GM19023 (cell line): ENCODE measurements around the gene RPTOR.

Experiments
- ATAC-seq: cut with Tn5 transposase; IDR thresholded peaks from one replicate; pipeline ENCODE4 v1.9.1; 2021; ENCODE audit warnings: mild to moderate bottlenecking, moderate library complexity; ENCODE audit not compliant: unreplicated experiment

Gene RPTOR

DNA sequence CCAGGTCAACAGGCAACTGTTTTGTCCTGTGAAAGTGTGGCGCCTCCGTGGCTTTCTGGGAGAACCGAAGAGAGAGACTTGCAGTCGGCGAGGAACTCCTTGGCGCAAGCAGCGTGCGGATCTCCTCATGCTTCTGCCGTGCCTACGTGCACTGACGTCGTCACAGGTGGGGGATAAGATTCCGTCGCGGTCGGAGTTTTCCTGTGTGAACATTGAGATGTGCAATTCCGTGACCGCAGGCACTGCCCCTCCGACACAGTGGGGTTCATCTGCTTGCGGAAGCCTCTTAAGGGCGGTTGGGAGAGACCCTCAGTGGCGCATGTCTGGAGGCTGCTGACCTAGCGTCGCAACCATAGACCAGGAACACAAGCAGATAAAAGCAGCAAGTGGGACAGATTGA lies 234.7 kb downstream of the RPTOR start:
- no peak for ATAC-seq

DNA sequence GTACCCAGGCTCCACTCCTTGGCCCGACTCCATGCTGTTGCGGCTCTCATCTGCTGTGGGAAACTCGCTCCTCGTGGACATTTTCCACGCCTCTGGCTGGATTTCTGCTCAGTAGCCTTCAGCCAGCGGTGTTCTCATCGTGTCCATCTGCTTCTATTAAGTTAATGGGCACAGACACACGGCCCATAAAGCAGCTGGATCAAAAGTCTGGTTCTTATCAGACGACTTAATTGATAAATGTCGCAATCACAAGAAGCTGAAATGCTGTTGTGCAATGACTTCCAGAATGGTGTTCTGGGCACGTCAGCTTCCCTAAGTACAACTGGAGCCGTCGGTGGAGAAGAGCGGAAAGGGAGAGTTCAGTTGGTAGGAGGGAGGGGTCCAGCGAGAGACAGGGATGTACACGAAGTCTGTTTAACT lies 235.3 kb downstream of the RPTOR start:
- ATAC-seq: no peak

DNA sequence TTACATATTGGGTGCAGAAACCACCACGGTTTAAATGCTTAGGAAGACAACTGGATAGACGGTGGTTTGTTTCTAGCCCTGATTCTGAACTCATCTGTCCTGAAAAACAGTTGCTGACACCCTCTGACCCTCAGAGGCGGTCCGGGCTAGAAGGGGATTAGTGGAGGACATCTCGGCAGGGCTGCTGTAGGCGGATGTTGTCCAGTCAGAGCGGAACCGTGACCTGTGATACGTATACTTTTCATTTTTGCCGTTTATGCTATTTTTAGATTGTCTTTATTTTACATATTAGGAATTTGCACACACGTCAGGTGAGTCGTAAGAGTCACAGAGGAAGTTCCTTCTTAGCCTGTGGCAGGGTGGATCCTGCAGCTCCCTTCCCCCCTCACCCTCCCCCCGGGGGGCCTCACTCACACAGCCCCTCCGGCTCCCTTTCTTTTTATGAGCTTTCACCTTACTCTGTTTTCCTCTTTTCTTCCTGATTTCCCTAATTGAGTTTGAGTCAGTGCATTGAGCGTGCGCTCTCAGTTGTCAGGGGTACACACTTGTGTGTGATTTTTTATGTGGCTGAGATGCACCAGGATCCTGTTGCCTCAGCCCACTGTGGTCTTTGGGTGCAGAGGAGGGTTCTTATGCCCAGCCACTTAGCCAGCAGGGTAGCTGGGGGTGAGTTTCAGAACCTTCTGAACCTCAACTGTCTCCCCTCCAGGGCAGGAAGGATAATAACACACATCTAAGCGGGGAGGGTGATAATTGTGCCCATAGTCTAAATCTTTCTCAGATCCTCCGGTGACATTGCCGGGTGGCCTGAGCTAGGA lies 236.0 kb downstream of the RPTOR start:
- no peak for ATAC-seq

DNA sequence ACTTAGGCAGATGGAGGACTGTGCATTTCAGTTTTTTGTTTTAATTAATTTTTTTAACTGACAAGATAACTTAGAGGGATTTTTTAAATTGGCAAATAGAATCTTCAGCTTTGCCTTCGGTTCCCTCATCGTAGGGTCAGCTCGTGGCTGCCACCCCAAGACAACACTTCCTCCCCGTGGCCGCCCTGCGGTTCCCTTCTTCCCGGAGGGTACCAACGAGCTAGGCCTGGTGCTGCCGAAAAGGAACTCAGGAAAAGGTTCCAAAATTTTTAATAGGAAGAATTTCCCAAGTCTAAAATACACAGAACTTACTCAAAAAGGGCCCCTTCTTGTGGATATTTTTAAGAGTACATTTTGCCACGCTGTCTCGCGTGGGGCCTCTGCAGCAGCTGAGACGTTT lies 236.6 kb downstream of the RPTOR start:
- ATAC-seq: no peak

DNA sequence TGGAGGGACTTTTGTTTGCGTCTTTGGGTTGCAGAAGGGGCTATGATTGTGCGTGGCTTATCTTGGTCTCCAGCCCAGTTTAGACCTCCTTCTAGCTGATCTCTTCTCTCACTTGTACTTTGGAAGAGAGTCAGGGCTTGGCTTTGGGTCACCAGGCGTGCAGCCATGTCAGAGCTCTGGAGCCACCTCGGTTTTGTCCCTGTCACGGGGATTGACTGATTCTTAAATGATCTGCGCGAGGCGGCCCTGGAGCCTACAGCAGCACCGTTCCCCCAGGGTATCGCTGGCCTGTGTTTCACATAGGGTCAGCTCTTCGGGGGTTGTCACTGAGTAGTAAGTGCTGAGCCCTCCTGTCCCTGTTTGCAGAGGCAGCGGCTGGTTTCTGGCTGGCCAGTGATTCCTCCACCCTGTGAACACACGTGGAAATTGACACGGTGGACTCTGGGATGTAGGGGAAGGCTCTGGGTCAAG lies 237.2 kb downstream of the RPTOR start:
- ATAC-seq: no peak

DNA sequence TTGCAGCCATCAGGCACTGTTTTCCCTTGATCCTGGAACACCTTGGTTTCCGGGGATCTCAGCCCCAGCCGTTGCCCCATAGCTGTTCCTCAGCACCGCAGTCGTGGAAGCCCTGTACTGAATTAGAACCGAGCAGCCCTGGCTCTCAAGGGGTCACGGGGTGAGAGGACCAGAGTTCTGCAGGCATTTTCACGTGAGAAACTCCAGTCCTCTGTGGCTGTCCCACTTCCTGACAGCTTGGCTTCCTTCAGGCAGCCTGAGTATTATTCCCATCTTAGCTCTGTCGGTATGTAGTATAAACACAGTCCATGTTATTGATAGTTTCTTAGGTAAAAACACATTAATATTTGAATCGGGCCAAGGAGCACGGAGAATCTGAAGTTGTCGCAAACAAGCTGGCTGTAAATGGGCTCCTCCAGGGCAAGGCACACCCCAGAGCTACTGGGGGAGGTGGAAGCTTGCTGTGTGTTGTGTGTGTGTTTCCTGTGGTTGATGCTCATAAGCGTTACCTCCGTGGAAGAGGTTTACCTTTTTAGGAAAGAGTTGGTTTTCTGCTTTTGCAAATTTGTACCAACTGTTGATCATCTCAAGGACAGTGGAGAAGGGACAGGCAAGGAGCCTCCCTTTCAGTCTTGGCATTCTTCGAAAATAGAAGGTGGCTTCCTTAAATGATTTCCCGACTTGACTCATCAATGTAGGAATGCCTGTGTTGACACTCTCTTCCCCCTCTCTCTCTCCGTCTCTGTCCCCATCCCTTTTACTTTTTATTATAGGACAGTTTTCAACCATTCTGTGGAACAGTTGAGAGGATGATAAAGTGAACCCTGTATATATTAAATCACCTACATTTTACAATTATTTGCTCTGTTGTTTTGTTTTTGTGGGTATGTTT lies 238.1 kb downstream of the RPTOR start:
- ATAC-seq: no peak

DNA sequence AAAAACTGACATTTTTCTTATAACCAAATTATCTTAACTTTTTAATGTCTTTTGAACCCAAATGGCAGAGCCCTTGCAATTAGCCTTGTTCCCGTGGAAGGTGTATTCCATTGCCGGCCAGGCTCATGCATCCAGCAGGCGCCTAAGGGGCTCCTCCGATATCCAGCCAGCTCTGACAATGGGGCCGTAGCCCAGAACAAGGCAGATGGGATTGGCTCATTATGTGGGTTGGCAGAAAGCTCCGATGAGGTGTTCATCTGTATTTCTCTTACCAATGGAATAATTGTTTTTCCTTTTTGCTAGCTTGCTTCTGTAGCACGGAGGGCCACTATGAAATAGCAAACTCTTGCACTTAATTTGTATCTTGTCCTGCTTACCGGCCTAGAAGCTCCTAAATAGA lies 238.8 kb downstream of the RPTOR start:
- ATAC-seq: no peak

DNA sequence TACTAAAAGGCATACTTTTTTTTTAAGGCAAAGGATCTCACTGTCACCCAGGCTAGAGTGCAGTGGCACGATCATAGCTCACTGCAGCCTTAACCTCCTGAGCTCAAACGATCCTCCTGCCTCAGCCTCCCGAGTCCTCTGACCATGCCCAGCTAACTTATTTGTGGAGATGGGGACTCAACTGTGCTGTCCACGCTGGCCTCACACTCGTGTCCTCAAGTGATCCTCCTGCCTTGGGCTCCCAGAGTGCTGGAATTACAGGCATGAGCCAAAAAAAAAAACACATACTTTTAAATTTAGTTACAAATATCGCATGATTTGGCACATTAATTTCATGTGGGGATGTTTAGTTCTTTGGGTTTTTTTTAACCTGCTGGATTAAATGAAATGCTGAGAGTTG lies 239.3 kb downstream of the RPTOR start:
- ATAC-seq: no peak

DNA sequence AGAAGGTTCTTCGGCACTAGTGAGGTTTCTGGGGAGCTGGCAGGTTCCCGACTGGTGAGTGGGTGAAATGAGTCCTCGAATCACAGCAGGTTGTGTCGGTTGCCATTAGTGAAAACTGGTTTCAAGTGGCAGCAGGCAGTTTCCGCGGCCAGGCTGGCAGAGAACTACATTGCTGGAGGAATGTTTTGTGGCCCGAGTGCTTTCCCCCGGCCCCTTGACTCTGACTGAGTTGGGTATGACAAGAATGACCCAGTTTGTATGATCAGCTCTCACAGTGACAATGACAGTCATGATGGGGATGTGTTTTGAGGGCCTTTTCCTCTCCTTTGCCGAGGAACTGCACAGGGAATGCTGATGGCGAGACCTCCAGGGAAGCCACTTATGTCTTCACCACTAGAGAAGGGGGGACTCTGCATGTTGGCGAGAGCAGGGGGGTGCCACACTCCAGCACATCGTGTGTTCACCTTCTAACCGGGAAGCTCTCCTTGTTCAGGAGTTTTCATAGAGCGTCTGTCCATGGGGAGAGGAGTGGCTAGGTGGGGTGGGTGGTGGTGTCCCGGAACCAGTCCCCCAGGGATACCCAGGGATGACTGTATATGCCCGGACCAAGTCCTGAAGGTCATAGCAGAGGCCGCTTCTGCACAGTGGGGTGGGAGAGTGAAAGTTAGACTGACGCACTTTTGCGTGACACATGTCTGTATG lies 241.0 kb downstream of the RPTOR start:
- ATAC-seq: no peak

DNA sequence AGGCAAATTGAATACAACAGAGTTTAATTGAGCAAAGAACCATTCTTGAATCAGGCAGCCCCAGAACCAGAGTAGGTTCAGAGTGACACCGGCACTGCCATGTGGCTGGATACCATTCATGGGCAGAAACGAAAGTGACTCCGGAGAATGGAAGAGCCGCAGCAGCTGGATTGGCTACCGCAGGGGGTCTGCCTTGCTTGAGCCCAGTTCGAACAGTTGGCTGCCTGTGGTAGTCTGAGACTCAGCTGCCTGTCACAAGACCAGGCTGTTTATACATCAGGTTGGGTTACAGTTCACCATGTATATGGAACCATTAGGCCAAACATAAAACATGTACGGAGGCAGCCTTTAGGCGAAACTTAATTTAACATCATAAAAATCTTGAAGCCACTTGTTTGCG lies 241.8 kb downstream of the RPTOR start:
- ATAC-seq: no peak

DNA sequence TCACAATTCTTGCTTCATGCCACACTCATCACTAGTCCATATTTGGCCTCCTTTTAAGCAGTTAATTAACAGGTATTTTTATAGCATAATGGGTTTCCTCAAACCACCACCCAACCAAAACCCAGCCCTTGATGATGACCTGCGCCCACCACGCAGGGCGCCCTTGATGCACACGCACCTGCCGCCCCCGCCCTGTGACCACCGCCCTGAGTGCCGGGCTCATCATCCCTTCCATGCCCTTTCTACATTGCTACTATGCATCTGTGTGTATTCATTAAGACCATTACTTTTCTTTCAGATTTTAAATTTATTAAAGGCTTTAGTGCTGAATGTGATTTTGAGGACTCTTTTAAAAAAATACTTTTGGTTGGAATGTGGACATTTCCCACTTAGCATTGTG lies 242.2 kb downstream of the RPTOR start:
- no peak for ATAC-seq

DNA sequence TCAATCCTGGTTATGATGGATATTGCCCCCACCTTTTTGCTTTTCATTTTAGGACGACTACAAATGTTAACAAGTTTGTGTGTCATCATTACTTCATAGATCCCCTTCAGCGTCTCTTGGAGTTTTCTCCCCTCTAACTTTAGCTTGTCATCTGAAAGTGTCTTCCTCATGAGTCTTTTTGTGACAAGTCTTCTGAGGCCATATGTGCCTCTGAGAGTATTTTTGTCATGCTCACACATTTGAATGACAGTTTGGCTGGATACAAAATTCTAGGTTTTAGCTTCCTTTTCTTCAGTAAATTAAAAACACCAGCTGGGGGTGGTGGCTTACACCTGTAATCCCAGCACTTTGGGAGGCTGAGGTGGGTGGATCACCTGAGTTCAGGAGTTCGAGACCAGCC lies 243.2 kb downstream of the RPTOR start:
- no peak for ATAC-seq

DNA sequence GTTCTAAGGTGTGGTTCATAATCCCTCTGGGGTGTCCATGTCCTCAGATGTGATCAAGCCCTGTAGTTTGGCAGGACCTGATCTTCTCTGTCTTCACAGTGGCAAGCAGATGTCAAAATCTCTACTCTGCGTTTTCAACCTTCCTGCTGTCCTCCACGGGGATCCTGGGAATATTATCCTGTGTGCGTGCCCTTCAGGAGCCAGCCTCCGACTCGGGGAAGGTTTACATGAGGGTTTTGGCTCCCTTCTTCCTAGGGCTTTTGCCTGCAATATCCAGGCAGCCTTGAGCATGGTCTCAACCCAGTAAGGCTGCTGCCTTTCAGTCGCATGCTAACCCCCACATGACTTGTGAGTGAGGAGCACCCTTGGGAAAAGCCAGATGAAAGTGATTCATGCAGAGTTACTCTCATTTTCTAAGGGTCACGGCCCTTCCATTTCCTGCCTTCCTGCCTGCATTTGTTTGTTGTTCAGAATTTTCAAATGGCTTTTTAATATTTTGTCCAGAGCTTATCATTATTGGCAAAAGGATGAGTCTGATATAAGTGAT lies 244.8 kb downstream of the RPTOR start:
- no peak for ATAC-seq

DNA sequence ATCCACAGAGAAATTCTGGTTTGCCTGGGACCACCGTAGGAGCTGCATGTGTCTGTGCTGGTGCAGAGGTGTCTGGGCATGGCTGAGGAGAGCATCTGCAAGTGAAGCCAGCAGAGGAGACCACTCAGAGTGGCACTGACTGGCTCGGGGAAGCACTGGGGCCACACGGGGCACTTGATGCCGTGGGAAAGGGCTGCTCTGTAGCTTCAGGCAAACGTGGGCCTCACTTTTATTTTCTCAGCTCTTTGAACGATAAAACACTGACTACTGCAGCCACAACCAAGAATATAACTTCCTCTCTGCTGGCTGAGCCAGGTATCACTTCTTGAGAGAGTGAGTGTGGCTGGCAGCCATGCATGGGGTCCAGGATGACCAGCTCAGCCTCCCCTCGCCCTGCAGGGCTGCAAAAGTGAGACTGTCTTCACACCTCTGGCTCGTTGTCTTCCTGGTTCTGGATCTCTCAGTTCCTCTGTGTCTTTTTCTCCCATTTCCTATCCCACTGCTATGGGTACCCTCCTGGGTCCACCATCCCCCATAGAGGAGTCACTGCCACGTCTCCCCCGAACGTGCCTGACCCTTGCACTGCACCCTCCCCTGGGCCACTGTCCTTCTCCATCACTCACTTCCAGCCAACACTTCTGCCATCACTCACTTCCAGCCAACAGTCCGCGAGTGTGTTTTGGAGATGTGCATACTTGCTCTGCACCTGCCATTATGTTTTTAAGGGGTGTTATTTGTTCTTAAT lies 245.6 kb downstream of the RPTOR start:
- ATAC-seq: no peak

DNA sequence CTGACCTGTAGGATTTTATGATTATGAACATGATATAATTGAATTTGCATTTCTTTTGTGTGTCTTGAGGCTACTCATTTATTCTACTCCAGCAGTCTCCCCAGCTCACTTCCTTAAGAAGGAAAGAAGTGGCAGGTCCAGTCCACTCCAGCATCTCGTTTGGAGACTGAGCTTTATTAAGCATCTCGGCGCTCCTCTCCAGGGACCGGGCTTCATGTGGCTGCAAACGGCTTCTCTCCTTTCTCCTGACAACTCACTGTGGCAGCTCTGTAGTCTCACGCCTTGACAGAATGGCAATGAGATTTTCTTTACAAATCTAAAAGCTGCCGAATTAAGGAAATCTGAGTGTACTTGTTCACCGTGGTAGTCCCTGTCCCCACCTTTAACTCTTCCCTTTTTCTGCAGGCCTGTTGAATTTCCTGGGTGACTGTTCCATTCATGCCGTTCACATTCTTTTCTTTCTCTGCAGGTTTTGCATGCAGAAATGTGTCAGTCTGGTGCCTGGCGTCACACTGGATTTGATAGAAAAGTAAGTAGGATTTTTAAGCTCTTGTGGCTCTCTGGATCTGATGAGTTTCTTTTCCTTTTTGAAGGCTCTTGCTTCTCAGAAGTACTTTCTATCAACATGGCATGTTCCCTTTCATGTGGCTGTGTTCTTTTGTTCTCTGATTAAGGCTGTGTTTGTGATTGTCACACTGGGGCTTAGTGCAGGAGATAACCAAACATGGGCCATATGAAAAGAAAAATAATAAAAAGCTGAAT lies 246.5 kb downstream of the RPTOR start:
- ATAC-seq: no peak

DNA sequence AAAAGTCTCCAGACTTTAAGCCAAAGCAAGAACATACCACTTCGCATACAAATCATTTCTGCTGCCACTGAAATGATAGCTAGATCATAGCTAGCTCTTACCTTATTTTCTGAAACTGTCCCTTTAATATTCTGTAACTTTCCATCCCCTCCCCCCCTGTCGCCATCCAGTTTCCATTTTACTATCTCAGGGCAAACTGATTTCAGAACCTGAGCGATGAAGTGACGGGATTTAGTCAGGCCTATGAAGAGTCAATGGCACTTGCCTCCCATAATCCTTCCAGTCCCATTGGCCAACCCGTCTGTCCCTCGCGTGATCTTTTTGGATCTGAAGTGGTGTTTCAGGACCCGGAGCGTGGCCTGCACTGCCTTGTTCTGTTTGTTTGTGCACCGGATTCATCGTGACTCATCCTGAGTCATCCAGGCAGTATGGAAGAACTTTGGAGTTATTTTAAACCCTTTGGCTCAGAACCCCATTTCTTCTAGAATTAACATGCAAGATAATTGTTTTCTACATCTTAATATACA lies 247.2 kb downstream of the RPTOR start:
- ATAC-seq: no peak

DNA sequence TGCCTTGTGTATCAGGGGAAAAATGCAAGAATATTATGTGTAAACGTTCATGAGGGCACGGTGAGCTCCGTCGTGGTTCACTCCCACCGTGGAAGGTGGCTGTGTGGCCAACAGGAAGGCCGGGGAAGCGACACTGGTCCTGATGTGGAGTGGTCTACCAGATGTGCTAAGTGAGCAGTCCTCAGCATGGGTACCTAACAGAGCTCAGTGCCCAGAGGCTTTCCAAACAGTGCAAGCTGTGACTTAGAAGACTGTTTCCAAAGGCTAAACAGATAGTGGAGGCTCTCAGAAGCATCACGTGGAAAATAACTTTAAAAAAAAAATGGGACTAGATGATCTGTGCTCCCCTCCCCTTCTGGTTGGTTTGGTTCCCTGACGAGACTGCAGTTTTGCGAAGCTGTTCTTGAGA lies 247.7 kb downstream of the RPTOR start:
- no peak for ATAC-seq

DNA sequence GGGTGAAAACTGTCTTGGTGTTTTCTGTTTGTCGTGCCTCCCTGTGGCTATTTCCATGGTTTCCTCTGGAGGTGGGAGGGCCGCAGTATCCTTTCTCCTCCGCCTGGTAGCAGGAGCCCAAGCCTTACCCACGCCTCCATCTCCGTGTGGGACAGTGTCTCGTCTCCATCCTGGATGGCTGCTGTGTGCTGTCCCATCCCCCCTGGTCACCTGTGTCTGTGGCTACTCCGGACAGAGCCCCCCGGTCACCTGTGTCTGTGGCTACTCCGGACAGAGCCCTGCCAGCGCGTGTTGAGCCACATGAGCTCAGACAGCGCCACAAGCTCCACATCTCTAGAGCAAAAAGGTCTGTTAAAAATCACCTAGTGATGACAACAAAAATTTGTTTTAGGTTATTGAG lies 248.8 kb downstream of the RPTOR start:
- no peak for ATAC-seq

DNA sequence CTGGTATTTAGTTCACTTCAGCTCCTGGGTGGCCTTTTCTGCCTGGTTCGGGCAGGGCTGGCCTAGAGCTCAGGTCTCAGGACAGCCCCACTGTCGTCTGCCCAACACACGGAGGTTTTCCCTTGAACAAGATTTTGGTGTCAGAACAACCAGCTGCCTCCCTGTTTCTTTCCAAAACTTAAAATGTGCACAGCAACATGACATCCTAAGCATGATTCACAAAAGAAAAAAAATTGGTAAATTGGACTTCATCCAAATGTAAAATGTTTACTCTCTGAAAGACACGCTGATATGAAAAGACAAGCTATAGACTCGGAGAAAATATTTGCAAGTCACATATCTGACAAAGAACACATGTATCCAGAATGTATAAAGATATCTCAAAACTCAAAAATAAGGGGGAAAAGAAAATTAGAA lies 249.2 kb downstream of the RPTOR start:
- no peak for ATAC-seq
